ENCODE measurements around the gene KLHL29. TPM values are rescaled to one million over a fixed set of nuclear protein-coding genes. Genes with fewer than 3 reads are reported as not detected.

Gene KLHL29
- total and polyA plus RNA-seq, 2 experiments from 2014 or later, result 1.5 to 6.5 TPM

- TF ChIP-seq ZNF462 (CRISPR knock-in tag; IDR thresholded peaks at IDR 0.05), result no peak
- TF ChIP-seq EZH2 (IDR thresholded peaks at IDR 0.05; ENCODE audit: low read depth, unreplicated experiment), result no peak
- TF ChIP-seq POLR2AphosphoS5 (IDR thresholded peaks at IDR 0.05; ENCODE audit: low read depth), result no peak
- TF ChIP-seq ZNF331 (CRISPR knock-in tag; IDR thresholded peaks at IDR 0.05; ENCODE audit: low read depth), result no peak
- no peak for TF ChIP-seq ETS1 (IDR thresholded peaks at IDR 0.05)
- TF ChIP-seq EZH2phosphoT487 (IDR thresholded peaks at IDR 0.05; ENCODE audit: unreplicated experiment), result no peak
These were observed 68.5 kb downstream of the KLHL29 start (continued) for GRCh38 chr2:23453432-23453831.

GRCh38 chr2:23453836-23454460 is 69.0 kb downstream of the KLHL29 start:
- Histone ChIP-seq H3K4me1 (ENCODE audit: insufficient read depth) (no peaks in the 10 kb centered on the region), H3K27me3 (ENCODE audit: insufficient read depth) (no peaks in the 10 kb centered on the region), H3K79me2 (replicated peaks; ENCODE audit: insufficient read depth) (no peaks in the 10 kb centered on the region; the same call in 1 of the 2 replicates), H4K20me1 (replicated peaks; ENCODE audit: insufficient read depth) (no peaks in the 10 kb centered on the region), H2AFZ (no peak overlapping the region), H3K36me3 (ENCODE audit: insufficient read depth) (no peaks in the 10 kb centered on the region), H3K4me2 (no peak overlapping the region), H3K4me3 (no peak overlapping the region), H3K9me2 (ENCODE audit: insufficient read depth) (0 out of 2 replicates have a peak, but pooled peaks cover 3% of the 10 kb centered on the region), H3K27ac (ENCODE audit: low read depth) (no peak overlapping the region), H3F3A (replicated peaks; ENCODE audit: low read depth) (no peaks in the 10 kb centered on the region)
- H3K36me3 Mint-ChIP-seq (ENCODE audit: low read depth), result no peaks in the 10 kb centered on the region
- H3K9me3 Mint-ChIP-seq, result no peaks in the 10 kb centered on the region
- no peak for DNase-seq (ENCODE audit: low spot score)
- H3K4me3 Mint-ChIP-seq, result no peak overlapping the region
- H3K27ac Mint-ChIP-seq, result no peak overlapping the region
- H3K4me1 Mint-ChIP-seq, result peaks cover 8% of the 10 kb centered on the region; the same call in 2 of the 3 replicates
- H3K27me3 Mint-ChIP-seq (ENCODE audit: insufficient read depth, low read depth, poor library complexity), result no peaks in the 10 kb centered on the region
- no peak for ATAC-seq
- TF ChIP-seq STAT1 (IDR thresholded peaks at IDR 0.05; ENCODE audit: unreplicated experiment) (no peak), CTCF (conservative IDR thresholded peaks at IDR 0.05; ENCODE audit: low read depth in 2 of 2) (no peak), NANOG (IDR thresholded peaks at IDR 0.05; ENCODE audit: borderline replicate concordance) (no peak), POLR2AphosphoS5 (IDR thresholded peaks at IDR 0.05; ENCODE audit: low read depth) (no peak), ZNF114 (CRISPR knock-in tag; IDR thresholded peaks at IDR 0.05) (no peak), REST (IDR thresholded peaks at IDR 0.05; ENCODE audit: unreplicated experiment) (no peak), EZH2 (IDR thresholded peaks at IDR 0.05; ENCODE audit: low read depth, unreplicated experiment) (no peak), ZNF331 (CRISPR knock-in tag; IDR thresholded peaks at IDR 0.05; ENCODE audit: low read depth) (no peak)
